Panc1 (cell line): ENCODE data around the gene NCAPG2. TPM values are rescaled to one million over a fixed set of nuclear protein-coding genes. Genes with fewer than 3 reads are reported as not detected.

Source experiments
- ATAC-seq: fragments of 200-7000 bp; cut with Tn5 transposase; 2 replicates; pipeline ENCODE4 v1.9.1; 2020; ENCODE audit warnings: mild to moderate bottlenecking, moderate library complexity
- BruUV-seq: library from RNA; stranded (reverse); fragments of 400-500 nt; replicated peaks from 2 replicates; lab custom pipeline; 2021; lab: Mats Ljungman, UMichigan
- CTCF ChIA-PET: fragments of 300-600 bp; sonication (Branson Sonifier 250); formaldehyde crosslinking; loops from one replicate; lab custom pipeline; 2022; ENCODE audit warnings: antibody characterized with exemption; lab: Charles Lee
- POLR2A ChIA-PET: fragments of 300-600 bp; sonication (Branson Sonifier 250); formaldehyde crosslinking; loops from one replicate; lab custom pipeline; 2022; ENCODE audit warnings: antibody characterized with exemption; lab: Charles Lee
- DNase-seq: peaks from one replicate; pipeline ENCODE4 v3.0.0-alpha.2; 2010; ENCODE audit warnings: low read depth, low spot score
- H3K27ac ChIP-seq: 2 replicates; pipeline ENCODE4 v1.5.1; 2011; ENCODE audit warnings: mild to moderate bottlenecking, low read length, inconsistent platforms
- H3K27me3 ChIP-seq: fragments of 200-500 bp; sonication (Bioruptor generic); 2 replicates; pipeline ENCODE4 v1.6.0; 2014; ENCODE audit warnings: low read length, inconsistent platforms; ENCODE audit not compliant: control insufficient read depth, insufficient read depth
- H3K36me3 ChIP-seq: fragments of 200-500 bp; sonication (Bioruptor generic); 2 replicates; pipeline ENCODE4 v1.5.1; 2014; ENCODE audit warnings: inconsistent platforms, mild to moderate bottlenecking, low read length, moderate library complexity; ENCODE audit not compliant: control insufficient read depth, insufficient read depth
- H3K4me1 ChIP-seq: 2 replicates; pipeline ENCODE4 v1.5.1; 2011; ENCODE audit warnings: inconsistent platforms, mild to moderate bottlenecking, low read length, moderate library complexity; ENCODE audit not compliant: control insufficient read depth, insufficient read depth
- H3K4me3 ChIP-seq, 2 experiments: 2 replicates each; pipeline ENCODE4 v1.5.1; 2011 to 2012; ENCODE audit warnings: low read depth in 2 of 2, low read length in 2 of 2, mild to moderate bottlenecking in 2 of 2, inconsistent platforms in 1 of 2, moderate library complexity in 1 of 2
- H3K9me3 ChIP-seq: fragments of 200-500 bp; sonication (Bioruptor generic); 2 replicates; pipeline ENCODE4 v1.5.1; 2014; ENCODE audit warnings: low read depth, mild to moderate bottlenecking, inconsistent platforms, low read length, moderate library complexity; ENCODE audit not compliant: control insufficient read depth, insufficient read depth
- POLR2AphosphoS5 ChIP-seq: IDR thresholded peaks from 2 replicates; pipeline ENCODE4 v1.6.1; 2012; ENCODE audit warnings: mild to moderate bottlenecking, low read depth, low read length, moderate library complexity
- SIN3A ChIP-seq: IDR thresholded peaks from 2 replicates; pipeline ENCODE4 v1.6.1; 2012; ENCODE audit warnings: low read depth, mild to moderate bottlenecking, low read length, moderate library complexity, borderline replicate concordance; ENCODE audit not compliant: insufficient read depth
- TCF7L2 ChIP-seq: IDR thresholded peaks from 2 replicates; pipeline ENCODE4 v1.6.1; 2011; ENCODE audit warnings: mild to moderate bottlenecking, low read depth, low read length, inconsistent platforms
- in situ Hi-C: cut with HindIII; loops from 2 replicates; pipeline ENCODE4 v1.10.0; 2016; ENCODE audit warnings: low sequenced_read_pairs, low pct_unique_long_range_greater_than_20kb
- intact Hi-C: fragments of 100-400 bp; cut with micrococcal nuclease; formaldehyde crosslinking; loops from one replicate; pipeline ENCODE4 v1.10.0; 2022; ENCODE audit not compliant: unreplicated experiment
- total RNA-seq: library from RNA; stranded (reverse); gene quantifications from one replicate; pipeline ENCODE4 v1.2.1, GENCODE V29; 2021; ENCODE audit not compliant: unreplicated experiment
- TF ChIP-seq, protein P1 (sequence below): fragments of 450-650 bp; IDR thresholded peaks from 2 replicates; pipeline ENCODE4 v1.5.1; 2017; ENCODE audit warnings: mild to moderate bottlenecking
- TF ChIP-seq, protein P2 (sequence below), 2 experiments: IDR thresholded peaks; 2 replicates each; pipeline ENCODE4 v1.6.1; 2011 to 2012; ENCODE audit warnings: low read depth in 2 of 2, control low read depth in 1 of 2, low read length in 1 of 2, mild to moderate bottlenecking in 1 of 2, moderate library complexity in 1 of 2; ENCODE audit not compliant: insufficient read depth in 1 of 2

NCAPG2 gene
- total RNA-seq, 1 experiment from 2014 or later = 81.4 TPM

DNA sequence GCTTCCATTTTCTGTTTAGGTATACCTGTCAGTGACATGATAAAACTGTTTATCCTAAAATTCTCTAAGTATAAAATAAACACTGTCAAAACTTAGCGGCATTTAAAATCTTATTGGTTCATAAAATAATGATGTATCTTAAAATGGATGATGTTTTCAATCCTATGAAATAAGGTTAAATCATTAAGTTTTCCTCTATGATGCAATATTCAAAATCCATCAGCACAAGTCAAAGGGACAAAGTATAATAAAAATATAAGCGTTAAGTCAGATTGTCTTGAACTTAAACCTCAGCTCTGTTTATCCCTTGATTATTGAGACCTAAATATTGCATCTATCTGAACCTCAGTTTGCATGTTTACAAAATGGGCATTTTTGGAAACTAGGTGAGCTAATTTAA is 46.6 kb upstream of the NCAPG2 start:
- intact Hi-C loops = no loop called here
- Histone ChIP-seq H3K36me3 (peaks cover 19% of the 10 kb centered on the region), H3K27me3 (no peaks in the 10 kb centered on the region), H3K27ac (no peak overlapping the region), H3K4me3 (no peak overlapping the region), H3K4me1 (no peaks in the 10 kb centered on the region), H3K9me3 (no peaks in the 10 kb centered on the region)
- DNase-seq (no peak), ATAC-seq (no peak)
- CTCF ChIA-PET = no interaction called here
- no TSS peak for BruUV-seq
- in situ Hi-C loops = no loop called here
- POLR2A ChIA-PET = no interaction called here
- TF ChIP-seq, protein P1, sequence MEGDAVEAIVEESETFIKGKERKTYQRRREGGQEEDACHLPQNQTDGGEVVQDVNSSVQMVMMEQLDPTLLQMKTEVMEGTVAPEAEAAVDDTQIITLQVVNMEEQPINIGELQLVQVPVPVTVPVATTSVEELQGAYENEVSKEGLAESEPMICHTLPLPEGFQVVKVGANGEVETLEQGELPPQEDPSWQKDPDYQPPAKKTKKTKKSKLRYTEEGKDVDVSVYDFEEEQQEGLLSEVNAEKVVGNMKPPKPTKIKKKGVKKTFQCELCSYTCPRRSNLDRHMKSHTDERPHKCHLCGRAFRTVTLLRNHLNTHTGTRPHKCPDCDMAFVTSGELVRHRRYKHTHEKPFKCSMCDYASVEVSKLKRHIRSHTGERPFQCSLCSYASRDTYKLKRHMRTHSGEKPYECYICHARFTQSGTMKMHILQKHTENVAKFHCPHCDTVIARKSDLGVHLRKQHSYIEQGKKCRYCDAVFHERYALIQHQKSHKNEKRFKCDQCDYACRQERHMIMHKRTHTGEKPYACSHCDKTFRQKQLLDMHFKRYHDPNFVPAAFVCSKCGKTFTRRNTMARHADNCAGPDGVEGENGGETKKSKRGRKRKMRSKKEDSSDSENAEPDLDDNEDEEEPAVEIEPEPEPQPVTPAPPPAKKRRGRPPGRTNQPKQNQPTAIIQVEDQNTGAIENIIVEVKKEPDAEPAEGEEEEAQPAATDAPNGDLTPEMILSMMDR = no peak
- TF ChIP-seq POLR2AphosphoS5 = no peak
- TF ChIP-seq SIN3A = no peak

DNA sequence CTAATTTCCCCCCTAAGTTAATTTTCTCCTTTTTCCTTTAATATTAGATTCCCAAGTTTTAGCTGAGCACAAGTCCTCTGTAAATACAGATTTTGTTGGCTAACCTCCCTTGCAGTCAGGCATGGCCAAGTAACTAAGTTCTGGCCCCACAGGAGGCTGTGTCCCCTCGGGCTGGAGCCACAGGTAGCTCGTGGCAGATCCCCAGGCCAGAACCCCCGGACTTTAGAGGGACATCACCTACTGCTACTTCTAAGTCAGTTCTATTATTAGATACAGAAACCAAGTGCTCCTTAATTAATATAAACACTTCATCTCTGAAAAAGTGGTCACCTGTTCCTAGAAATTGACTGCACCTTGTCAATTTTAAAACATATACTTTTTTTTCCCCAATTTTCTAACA is 46.1 kb upstream of the NCAPG2 start:
- in situ Hi-C loops = no loop called here
- intact Hi-C loops = no loop called here
- Histone ChIP-seq H3K9me3 (no peaks in the 10 kb centered on the region), H3K27ac (no peak overlapping the region), H3K36me3 (peaks cover 19% of the 10 kb centered on the region; the same call in 1 of the 2 replicates), H3K4me1 (no peaks in the 10 kb centered on the region), H3K27me3 (no peaks in the 10 kb centered on the region), H3K4me3 (no peak overlapping the region)
- no TSS peak for BruUV-seq
- TF ChIP-seq POLR2AphosphoS5 (no peak), TCF7L2 (no peak), SIN3A (no peak)
- TF ChIP-seq, protein P1 = no peak
- TF ChIP-seq, protein P2, sequence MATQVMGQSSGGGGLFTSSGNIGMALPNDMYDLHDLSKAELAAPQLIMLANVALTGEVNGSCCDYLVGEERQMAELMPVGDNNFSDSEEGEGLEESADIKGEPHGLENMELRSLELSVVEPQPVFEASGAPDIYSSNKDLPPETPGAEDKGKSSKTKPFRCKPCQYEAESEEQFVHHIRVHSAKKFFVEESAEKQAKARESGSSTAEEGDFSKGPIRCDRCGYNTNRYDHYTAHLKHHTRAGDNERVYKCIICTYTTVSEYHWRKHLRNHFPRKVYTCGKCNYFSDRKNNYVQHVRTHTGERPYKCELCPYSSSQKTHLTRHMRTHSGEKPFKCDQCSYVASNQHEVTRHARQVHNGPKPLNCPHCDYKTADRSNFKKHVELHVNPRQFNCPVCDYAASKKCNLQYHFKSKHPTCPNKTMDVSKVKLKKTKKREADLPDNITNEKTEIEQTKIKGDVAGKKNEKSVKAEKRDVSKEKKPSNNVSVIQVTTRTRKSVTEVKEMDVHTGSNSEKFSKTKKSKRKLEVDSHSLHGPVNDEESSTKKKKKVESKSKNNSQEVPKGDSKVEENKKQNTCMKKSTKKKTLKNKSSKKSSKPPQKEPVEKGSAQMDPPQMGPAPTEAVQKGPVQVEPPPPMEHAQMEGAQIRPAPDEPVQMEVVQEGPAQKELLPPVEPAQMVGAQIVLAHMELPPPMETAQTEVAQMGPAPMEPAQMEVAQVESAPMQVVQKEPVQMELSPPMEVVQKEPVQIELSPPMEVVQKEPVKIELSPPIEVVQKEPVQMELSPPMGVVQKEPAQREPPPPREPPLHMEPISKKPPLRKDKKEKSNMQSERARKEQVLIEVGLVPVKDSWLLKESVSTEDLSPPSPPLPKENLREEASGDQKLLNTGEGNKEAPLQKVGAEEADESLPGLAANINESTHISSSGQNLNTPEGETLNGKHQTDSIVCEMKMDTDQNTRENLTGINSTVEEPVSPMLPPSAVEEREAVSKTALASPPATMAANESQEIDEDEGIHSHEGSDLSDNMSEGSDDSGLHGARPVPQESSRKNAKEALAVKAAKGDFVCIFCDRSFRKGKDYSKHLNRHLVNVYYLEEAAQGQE (IDR thresholded peaks at IDR 0.05; ENCODE audit: insufficient read depth in 1 of 2, low read depth in 2 of 2, low read length in 1 of 2) = no peak
- DNase-seq = no peak
- ATAC-seq = no peak
- ChIA-PET CTCF (no interaction called here), POLR2A (no interaction called here)

DNA sequence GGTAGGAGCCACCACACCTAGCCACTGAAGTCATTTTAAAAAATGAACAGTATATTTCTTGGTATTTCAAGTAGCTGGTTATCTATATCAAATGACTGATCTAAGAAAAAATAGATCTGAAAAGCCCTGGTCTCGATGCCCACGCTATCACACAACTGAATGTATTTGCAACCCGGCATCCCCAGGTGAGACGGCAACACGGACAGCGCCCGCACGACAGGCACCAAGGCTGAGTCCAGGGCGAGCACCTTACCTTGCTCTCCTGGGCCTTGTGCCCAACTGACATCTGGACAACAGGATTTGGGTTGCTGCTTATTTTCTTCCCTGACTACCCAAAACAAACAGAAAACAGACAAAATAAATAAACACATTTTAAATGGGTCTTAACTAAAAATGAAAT is 44.8 kb upstream of the NCAPG2 start:
- ATAC-seq (no peak), DNase-seq (no peak)
- ChIA-PET CTCF (no interaction called here), POLR2A (interaction anchor here (1.1 kb wide), 1 partner anchor 9 kb away, joined by 3 read pairs; no protein-coding TSS in a partner anchor)
- TF ChIP-seq POLR2AphosphoS5 (no peak), TCF7L2 (no peak), SIN3A (no peak)
- TF ChIP-seq, protein P1 = no peak
- TF ChIP-seq, protein P2 (IDR thresholded peaks at IDR 0.05; ENCODE audit: insufficient read depth in 1 of 2, low read depth in 2 of 2, low read length in 1 of 2) = no peak
- Histone ChIP-seq H3K9me3 (no peaks in the 10 kb centered on the region), H3K27me3 (no peaks in the 10 kb centered on the region), H3K4me3 (no peak overlapping the region), H3K36me3 (peaks cover 24% of the 10 kb centered on the region; the same call in 1 of the 2 replicates), H3K27ac (no peak overlapping the region), H3K4me1 (no peaks in the 10 kb centered on the region)
- in situ Hi-C loops (no loop called here), intact Hi-C loops (no loop called here)
- BruUV-seq = no TSS peak
